SK-N-SH (cell line): ENCODE data around the gene POU6F2. TPM values are rescaled to one million over a fixed set of nuclear protein-coding genes. Genes with fewer than 3 reads are reported as not detected.

Experiments used
- CTCF ChIA-PET: fragments of 300-600, 350-600 bp; formaldehyde crosslinking; extraction: SDS; loops from one replicate; lab custom pipeline; 2021; lab: Yijun Ruan, JAX
- POLR2A ChIA-PET: fragments of 350-600 bp; sonication (Branson Sonifier 250); formaldehyde crosslinking; extraction: SDS; loops from one replicate; lab custom pipeline; 2020; ENCODE audit warnings: antibody characterized with exemption, inconsistent platforms; lab: Yijun Ruan, JAX
- DNase-seq: peaks from one replicate; pipeline ENCODE4 v3.0.0; 2012
- H2AFZ ChIP-seq: fragments of 200-600 bp; sonication (generic); 2 replicates; pipeline ENCODE4 v1.8.1; 2016; ENCODE audit warnings: antibody characterized with exemption, mild to moderate bottlenecking, low read depth
- H3F3A ChIP-seq: fragments of 200-600 bp; sonication (generic); replicated peaks from 2 replicates; pipeline ENCODE3; 2016; ENCODE audit warnings: antibody characterized with exemption, mild to moderate bottlenecking; ENCODE audit not compliant: insufficient read depth
- H3K27ac ChIP-seq, 2 experiments: fragments of 200-500 bp in 1 of 2; fragments of 200-600 bp in 1 of 2; sonication (Bioruptor generic) in 1 of 2; sonication (generic), shearing (Covaris generic) in 1 of 2; 2 replicates each; pipeline versions ENCODE4 v1.5.1 to v1.6.1; 2014 to 2016; ENCODE audit warnings: low read depth in 2 of 2, inconsistent platforms in 1 of 2, low read length in 1 of 2, mild to moderate bottlenecking in 1 of 2, mixed read lengths in 1 of 2
- H3K27me3 ChIP-seq: fragments of 200-600 bp; sonication (generic), shearing (Covaris generic); 2 replicates; pipeline ENCODE4 v1.6.1; 2016; ENCODE audit warnings: mixed run types; ENCODE audit not compliant: insufficient read depth
- H3K36me3 ChIP-seq, 2 experiments: fragments of 200-500 bp in 1 of 2; fragments of 200-600 bp in 1 of 2; sonication (Bioruptor generic) in 1 of 2; sonication (generic) in 1 of 2; replicated peaks in 1 of 2; 2 replicates each; pipeline versions ENCODE3 to v1.5.1; 2014 to 2016; ENCODE audit warnings: low read length in 1 of 2, mild to moderate bottlenecking in 1 of 2; ENCODE audit not compliant: insufficient read depth in 2 of 2, control insufficient read depth in 1 of 2
- H3K4me1 ChIP-seq, 2 experiments: fragments of 200-500 bp in 1 of 2; fragments of 200-600 bp in 1 of 2; sonication (Bioruptor generic) in 1 of 2; sonication (generic), shearing (Covaris generic) in 1 of 2; 2 replicates each; pipeline versions ENCODE4 v1.5.1 to v1.6.1; 2014 to 2016; ENCODE audit warnings: low read depth in 1 of 2, low read length in 1 of 2, mixed run types in 1 of 2; ENCODE audit not compliant: insufficient read depth in 2 of 2, control insufficient read depth in 1 of 2
- H3K4me2 ChIP-seq: fragments of 200-600 bp; sonication (generic), shearing (Covaris generic); 2 replicates; pipeline ENCODE4 v1.6.1; 2017; ENCODE audit warnings: mixed run types
- H3K4me3 ChIP-seq, 2 experiments: fragments of 200-500 bp in 1 of 2; fragments of 200-600 bp in 1 of 2; sonication (Bioruptor generic) in 1 of 2; sonication (generic), shearing (Covaris generic) in 1 of 2; 2 replicates each; pipeline versions ENCODE4 v1.5.1 to v1.8.1; 2014 to 2016; ENCODE audit warnings: low read depth in 2 of 2, inconsistent platforms in 1 of 2, low read length in 1 of 2, mild to moderate bottlenecking in 1 of 2, mixed read lengths in 1 of 2, moderate library complexity in 1 of 2
- H3K79me2 ChIP-seq: fragments of 200-600 bp; sonication (generic); 2 replicates; pipeline ENCODE4 v1.8.1; 2017; ENCODE audit warnings: mild to moderate bottlenecking; ENCODE audit not compliant: insufficient read depth
- H3K9ac ChIP-seq: fragments of 200-600 bp; sonication (generic); 2 replicates; pipeline ENCODE4 v1.6.1; 2017; ENCODE audit warnings: mixed run types
- H3K9me2 ChIP-seq: fragments of 200-600 bp; sonication (generic); 2 replicates; pipeline ENCODE4 v1.6.1; 2017; ENCODE audit warnings: mixed run types
- H3K9me3 ChIP-seq: fragments of 200-600 bp; sonication (generic); 2 replicates; pipeline ENCODE4 v1.6.1; 2017; ENCODE audit warnings: mixed run types, mild to moderate bottlenecking, moderate library complexity
- H4K20me1 ChIP-seq: fragments of 200-600 bp; sonication (generic); 2 replicates; pipeline ENCODE4 v1.6.1; 2017; ENCODE audit warnings: mild to moderate bottlenecking, mixed run types; ENCODE audit not compliant: insufficient read depth
- CHD2 ChIP-seq: fragments of 150-350 bp; IDR thresholded peaks from 2 replicates; pipeline ENCODE4 v1.6.1; 2018; ENCODE audit warnings: low read length; ENCODE audit not compliant: partially characterized antibody
- EZH2phosphoT487 ChIP-seq: fragments of 200-600 bp; sonication (generic); IDR thresholded peaks from 2 replicates; pipeline ENCODE4 v1.6.1; 2017; ENCODE audit warnings: low read depth, mixed run types, mild to moderate bottlenecking, antibody characterized with exemption, moderate library complexity, borderline replicate concordance
- GABPA ChIP-seq: IDR thresholded peaks from 2 replicates; pipeline ENCODE4 v1.4.0; 2012; ENCODE audit warnings: low read depth, mild to moderate bottlenecking
- JUND ChIP-seq: IDR thresholded peaks from 2 replicates; pipeline ENCODE4 v1.4.0; 2012
- NRF1 ChIP-seq: IDR thresholded peaks from 2 replicates; pipeline ENCODE4 v1.6.1; 2012; ENCODE audit warnings: low read depth, mild to moderate bottlenecking, low read length
- RCOR1 ChIP-seq: fragments of 150-350 bp; IDR thresholded peaks from 2 replicates; pipeline ENCODE4 v1.6.1; 2017; ENCODE audit warnings: antibody characterized with exemption, low read length
- SIN3A ChIP-seq: IDR thresholded peaks from 2 replicates; pipeline ENCODE4 v1.6.1; 2012; ENCODE audit warnings: low read depth, mild to moderate bottlenecking, low read length, moderate library complexity, borderline replicate concordance
- SMC3 ChIP-seq: IDR thresholded peaks from 2 replicates; pipeline ENCODE4 v1.6.1; 2012; ENCODE audit warnings: low read depth, low read length, improper control_type of control experiment
- TEAD4 ChIP-seq: IDR thresholded peaks from 2 replicates; pipeline ENCODE4 v1.4.0; 2012; ENCODE audit warnings: mild to moderate bottlenecking, borderline replicate concordance; ENCODE audit not compliant: insufficient read depth
- WGBS: methylation state at CpG from one replicate; pipeline ENCODE4 v1.1.6; 2017; ENCODE audit warnings: low lambda C conversion rate; 5-methylcytosine and 5-hydroxymethylcytosine counted together
- polyA plus RNA-seq, 3 experiments: library from polyadenylated mRNA; depleted of rRNA; stranded (reverse); fragments of >200 nt; gene quantifications; 2 replicates each; pipeline ENCODE4 v1.2.3, GENCODE V29; 2012
- TF ChIP-seq, protein P1 (sequence below): IDR thresholded peaks from 2 replicates; pipeline ENCODE4 v1.6.1; 2012; ENCODE audit warnings: mild to moderate bottlenecking, low read depth, low read length, moderate library complexity
- TF ChIP-seq, protein P2 (sequence below): fragments of 200-600 bp; sonication (generic); IDR thresholded peaks from 2 replicates; pipeline ENCODE4 v1.6.1; 2017; ENCODE audit warnings: antibody characterized with exemption, mild to moderate bottlenecking, moderate library complexity
- TF ChIP-seq, protein P3 (sequence below): IDR thresholded peaks from 2 replicates; pipeline ENCODE4 v1.4.0; 2012; ENCODE audit warnings: low read depth, borderline replicate concordance
- TF ChIP-seq, protein P4 (sequence below): IDR thresholded peaks from 2 replicates; pipeline ENCODE4; 2012

The POU6F2 gene
- polyA plus RNA-seq, 1 of the 3 experiments (the other 2 are of a cell fraction): under 0.01 TPM

DNA sequence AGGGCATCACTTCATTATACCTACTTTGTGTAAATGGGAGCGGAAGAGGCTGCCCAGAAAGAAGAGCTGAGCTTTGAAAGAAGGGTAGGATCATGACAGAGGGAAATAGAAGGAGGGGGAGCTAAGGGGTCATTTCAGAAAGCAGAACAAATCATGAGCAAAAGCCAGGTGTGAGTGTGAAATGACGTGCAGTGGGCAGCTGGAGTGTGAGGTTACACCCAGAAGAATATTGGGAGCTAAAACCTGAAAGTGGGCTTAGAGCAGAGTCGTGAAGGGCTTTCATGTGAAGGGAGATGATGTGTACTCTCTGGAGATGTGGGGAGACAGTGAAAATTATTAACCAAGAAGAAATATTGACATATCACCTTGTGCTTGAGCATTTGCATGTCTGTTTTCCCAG is 343.5 kb downstream of the POU6F2 start:
- no peak overlapping the region for H2AFZ ChIP-seq
- 1% methylated on average over 3 of the region's 3 CpGs for WGBS
- ChIA-PET POLR2A (no interaction called here), CTCF (no interaction called here)
- H3K9ac ChIP-seq: no peak overlapping the region
- TF ChIP-seq CHD2 (no peak), EZH2phosphoT487 (no peak), GABPA (no peak), SMC3 (no peak)
- H3K9me2 ChIP-seq: no peaks in the 10 kb centered on the region
- no peak overlapping the region for H3K4me3 ChIP-seq
- H4K20me1 ChIP-seq: no peaks in the 10 kb centered on the region
- no peaks in the 10 kb centered on the region for H3F3A ChIP-seq
- peaks cover 9% of the 10 kb centered on the region; the same call in 1 of the 2 replicates for H3K27me3 ChIP-seq
- no peak overlapping the region for H3K4me2 ChIP-seq
- no peaks in the 10 kb centered on the region for H3K9me3 ChIP-seq
- no peak for DNase-seq
- H3K79me2 ChIP-seq: no peaks in the 10 kb centered on the region
- H3K4me1 ChIP-seq: no peaks in the 10 kb centered on the region
- H3K36me3 ChIP-seq: no peaks in the 10 kb centered on the region
- H3K27ac ChIP-seq: no peak overlapping the region

DNA sequence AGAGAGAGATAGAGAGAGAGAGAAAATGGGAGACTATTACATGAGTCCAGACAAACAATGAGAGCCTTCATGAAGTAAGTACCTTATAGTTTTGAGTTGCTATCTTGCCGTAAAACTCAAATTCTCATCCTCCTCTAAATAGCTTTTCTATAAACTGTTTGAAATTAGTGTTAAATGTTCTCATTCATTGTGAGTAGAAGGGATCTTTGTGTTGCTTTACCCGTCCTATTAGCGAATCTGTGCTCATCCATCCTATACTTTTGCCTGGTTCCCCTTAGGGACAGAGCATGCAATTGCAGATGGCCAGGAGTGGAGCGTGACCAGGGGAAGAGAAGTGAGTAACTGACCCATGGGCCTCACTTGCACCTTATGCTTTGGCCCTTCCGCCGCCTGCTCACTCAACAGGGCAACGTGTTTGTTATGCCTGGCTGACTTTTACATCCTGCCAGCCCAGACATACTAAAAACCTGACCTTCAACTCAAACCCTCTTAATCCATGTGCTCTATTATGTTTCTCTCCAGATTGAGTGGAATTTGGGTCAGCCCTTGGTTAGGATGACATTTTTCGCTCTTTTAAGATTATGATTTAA is 344.3 kb downstream of the POU6F2 start:
- no peak for DNase-seq
- H3K36me3 ChIP-seq: no peaks in the 10 kb centered on the region
- POLR2A ChIA-PET: no interaction called here
- no peak overlapping the region for H3K27ac ChIP-seq
- no peak overlapping the region for H3K4me3 ChIP-seq
- H2AFZ ChIP-seq: no peak overlapping the region
- H3K9ac ChIP-seq: no peak overlapping the region
- no peaks in the 10 kb centered on the region for H3K4me1 ChIP-seq
- 23% methylated on average over 8 of the region's 8 CpGs for WGBS
- no peaks in the 10 kb centered on the region for H3F3A ChIP-seq
- H3K27me3 ChIP-seq: peaks cover 9% of the 10 kb centered on the region; the same call in 1 of the 2 replicates
- no peak overlapping the region for H3K4me2 ChIP-seq
- no peaks in the 10 kb centered on the region for H4K20me1 ChIP-seq
- H3K79me2 ChIP-seq: no peaks in the 10 kb centered on the region
- no peaks in the 10 kb centered on the region for H3K9me3 ChIP-seq
- CTCF ChIA-PET: no interaction called here
- no peak for TF ChIP-seq JUND
- TF ChIP-seq, protein P1, sequence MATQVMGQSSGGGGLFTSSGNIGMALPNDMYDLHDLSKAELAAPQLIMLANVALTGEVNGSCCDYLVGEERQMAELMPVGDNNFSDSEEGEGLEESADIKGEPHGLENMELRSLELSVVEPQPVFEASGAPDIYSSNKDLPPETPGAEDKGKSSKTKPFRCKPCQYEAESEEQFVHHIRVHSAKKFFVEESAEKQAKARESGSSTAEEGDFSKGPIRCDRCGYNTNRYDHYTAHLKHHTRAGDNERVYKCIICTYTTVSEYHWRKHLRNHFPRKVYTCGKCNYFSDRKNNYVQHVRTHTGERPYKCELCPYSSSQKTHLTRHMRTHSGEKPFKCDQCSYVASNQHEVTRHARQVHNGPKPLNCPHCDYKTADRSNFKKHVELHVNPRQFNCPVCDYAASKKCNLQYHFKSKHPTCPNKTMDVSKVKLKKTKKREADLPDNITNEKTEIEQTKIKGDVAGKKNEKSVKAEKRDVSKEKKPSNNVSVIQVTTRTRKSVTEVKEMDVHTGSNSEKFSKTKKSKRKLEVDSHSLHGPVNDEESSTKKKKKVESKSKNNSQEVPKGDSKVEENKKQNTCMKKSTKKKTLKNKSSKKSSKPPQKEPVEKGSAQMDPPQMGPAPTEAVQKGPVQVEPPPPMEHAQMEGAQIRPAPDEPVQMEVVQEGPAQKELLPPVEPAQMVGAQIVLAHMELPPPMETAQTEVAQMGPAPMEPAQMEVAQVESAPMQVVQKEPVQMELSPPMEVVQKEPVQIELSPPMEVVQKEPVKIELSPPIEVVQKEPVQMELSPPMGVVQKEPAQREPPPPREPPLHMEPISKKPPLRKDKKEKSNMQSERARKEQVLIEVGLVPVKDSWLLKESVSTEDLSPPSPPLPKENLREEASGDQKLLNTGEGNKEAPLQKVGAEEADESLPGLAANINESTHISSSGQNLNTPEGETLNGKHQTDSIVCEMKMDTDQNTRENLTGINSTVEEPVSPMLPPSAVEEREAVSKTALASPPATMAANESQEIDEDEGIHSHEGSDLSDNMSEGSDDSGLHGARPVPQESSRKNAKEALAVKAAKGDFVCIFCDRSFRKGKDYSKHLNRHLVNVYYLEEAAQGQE: no peak
- TF ChIP-seq, all 33 proteins: peak for 0
- no peaks in the 10 kb centered on the region for H3K9me2 ChIP-seq

DNA sequence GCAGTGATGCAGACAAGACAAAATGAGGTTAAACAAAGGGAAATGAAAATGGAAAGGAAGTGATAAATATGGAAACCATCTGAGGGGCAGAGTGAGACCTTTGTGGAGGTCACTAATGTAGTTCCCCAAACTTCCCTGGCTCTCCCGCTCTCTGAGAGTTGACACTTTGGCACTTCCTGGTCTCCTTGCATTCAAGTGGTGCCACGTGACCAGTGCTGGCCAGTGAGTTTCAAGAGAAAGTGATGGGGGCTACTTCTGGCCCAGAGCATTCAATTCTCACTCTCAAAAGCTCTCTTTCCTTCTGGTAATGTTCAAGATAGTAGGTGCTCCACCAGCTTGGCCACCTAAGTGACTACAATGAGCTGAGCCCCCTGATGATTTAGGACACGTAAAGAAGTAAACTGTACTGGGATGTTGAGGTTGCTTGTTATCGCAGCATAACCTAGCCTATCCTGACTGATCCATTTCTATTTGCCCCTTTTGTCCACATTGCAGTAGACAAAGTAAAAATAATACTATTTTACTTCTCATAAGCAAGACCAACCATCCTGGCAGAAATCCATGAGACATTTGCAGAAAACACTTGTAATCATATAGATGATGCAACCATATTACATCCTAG is 346.5 kb downstream of the POU6F2 start:
- Histone ChIP-seq H4K20me1 (no peaks in the 10 kb centered on the region), H3K4me1 (no peaks in the 10 kb centered on the region), H3F3A (no peaks in the 10 kb centered on the region), H3K9me2 (no peaks in the 10 kb centered on the region), H3K4me2 (no peak overlapping the region), H3K9ac (no peak overlapping the region), H3K36me3 (no peaks in the 10 kb centered on the region), H3K27me3 (0 out of 2 replicates have a peak, but pooled peaks cover 1% of the 10 kb centered on the region), H3K9me3 (no peaks in the 10 kb centered on the region), H2AFZ (no peak overlapping the region), H3K79me2 (no peaks in the 10 kb centered on the region), H3K4me3 (no peak overlapping the region), H3K27ac (no peak overlapping the region)
- CTCF ChIA-PET: interaction anchor here (0.7 kb wide), 1 partner anchor 67 kb away, joined by 3 read pairs; no protein-coding TSS in a partner anchor
- no peak for DNase-seq
- POLR2A ChIA-PET: no interaction called here
- 48% methylated on average over 4 of the region's 4 CpGs for WGBS
- TF ChIP-seq CHD2 (no peak), NRF1 (no peak), EZH2phosphoT487 (no peak), RCOR1 (no peak), TEAD4 (no peak), GABPA (no peak), SIN3A (no peak)
- TF ChIP-seq, protein P2, sequence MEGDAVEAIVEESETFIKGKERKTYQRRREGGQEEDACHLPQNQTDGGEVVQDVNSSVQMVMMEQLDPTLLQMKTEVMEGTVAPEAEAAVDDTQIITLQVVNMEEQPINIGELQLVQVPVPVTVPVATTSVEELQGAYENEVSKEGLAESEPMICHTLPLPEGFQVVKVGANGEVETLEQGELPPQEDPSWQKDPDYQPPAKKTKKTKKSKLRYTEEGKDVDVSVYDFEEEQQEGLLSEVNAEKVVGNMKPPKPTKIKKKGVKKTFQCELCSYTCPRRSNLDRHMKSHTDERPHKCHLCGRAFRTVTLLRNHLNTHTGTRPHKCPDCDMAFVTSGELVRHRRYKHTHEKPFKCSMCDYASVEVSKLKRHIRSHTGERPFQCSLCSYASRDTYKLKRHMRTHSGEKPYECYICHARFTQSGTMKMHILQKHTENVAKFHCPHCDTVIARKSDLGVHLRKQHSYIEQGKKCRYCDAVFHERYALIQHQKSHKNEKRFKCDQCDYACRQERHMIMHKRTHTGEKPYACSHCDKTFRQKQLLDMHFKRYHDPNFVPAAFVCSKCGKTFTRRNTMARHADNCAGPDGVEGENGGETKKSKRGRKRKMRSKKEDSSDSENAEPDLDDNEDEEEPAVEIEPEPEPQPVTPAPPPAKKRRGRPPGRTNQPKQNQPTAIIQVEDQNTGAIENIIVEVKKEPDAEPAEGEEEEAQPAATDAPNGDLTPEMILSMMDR: no peak
- TF ChIP-seq, protein P3, sequence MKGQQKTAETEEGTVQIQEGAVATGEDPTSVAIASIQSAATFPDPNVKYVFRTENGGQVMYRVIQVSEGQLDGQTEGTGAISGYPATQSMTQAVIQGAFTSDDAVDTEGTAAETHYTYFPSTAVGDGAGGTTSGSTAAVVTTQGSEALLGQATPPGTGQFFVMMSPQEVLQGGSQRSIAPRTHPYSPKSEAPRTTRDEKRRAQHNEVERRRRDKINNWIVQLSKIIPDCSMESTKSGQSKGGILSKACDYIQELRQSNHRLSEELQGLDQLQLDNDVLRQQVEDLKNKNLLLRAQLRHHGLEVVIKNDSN: no peak
- TF ChIP-seq, protein P4, sequence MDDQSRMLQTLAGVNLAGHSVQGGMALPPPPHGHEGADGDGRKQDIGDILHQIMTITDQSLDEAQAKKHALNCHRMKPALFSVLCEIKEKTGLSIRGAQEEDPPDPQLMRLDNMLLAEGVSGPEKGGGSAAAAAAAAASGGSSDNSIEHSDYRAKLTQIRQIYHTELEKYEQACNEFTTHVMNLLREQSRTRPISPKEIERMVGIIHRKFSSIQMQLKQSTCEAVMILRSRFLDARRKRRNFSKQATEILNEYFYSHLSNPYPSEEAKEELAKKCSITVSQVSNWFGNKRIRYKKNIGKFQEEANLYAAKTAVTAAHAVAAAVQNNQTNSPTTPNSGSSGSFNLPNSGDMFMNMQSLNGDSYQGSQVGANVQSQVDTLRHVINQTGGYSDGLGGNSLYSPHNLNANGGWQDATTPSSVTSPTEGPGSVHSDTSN: no peak
